ACC112 (cell line): Measurements from ENCODE around the gene CHST1.

Experiments
- H2AFZ ChIP-seq: fragments of 200-600 bp; sonication (generic); one replicate; pipeline ENCODE4 v1.6.0; 2017; ENCODE audit warnings: antibody characterized with exemption, low read length; ENCODE audit not compliant: unreplicated experiment
- H3K27ac ChIP-seq: fragments of 200-600 bp; sonication (generic); 2 replicates; pipeline ENCODE4 v1.5.1; 2014; ENCODE audit warnings: low read depth, mild to moderate bottlenecking, antibody characterized with exemption, low read length, moderate library complexity
- H3K27me3 ChIP-seq: fragments of 200-600 bp; sonication (generic); 2 replicates; pipeline ENCODE4 v1.6.1; 2014; ENCODE audit warnings: mild to moderate bottlenecking, antibody characterized with exemption, low read length, moderate library complexity, mixed read lengths; ENCODE audit not compliant: insufficient read depth
- H3K36me3 ChIP-seq: fragments of 200-600 bp; sonication (generic); 2 replicates; pipeline ENCODE4 v1.6.1; 2016; ENCODE audit warnings: mild to moderate bottlenecking, antibody characterized with exemption, low read length, moderate library complexity, mixed read lengths; ENCODE audit not compliant: insufficient read depth
- H3K4me1 ChIP-seq: fragments of 200-600 bp; sonication (generic); one replicate; pipeline ENCODE4 v1.6.1; 2016; ENCODE audit warnings: low read length, mixed read lengths; ENCODE audit not compliant: insufficient read depth, unreplicated experiment, control insufficient read depth
- H3K4me3 ChIP-seq: fragments of 200-600 bp; sonication (generic); 2 replicates; pipeline ENCODE4 v1.5.1; 2014; ENCODE audit warnings: mild to moderate bottlenecking, low read depth, low read length
- H3K79me2 ChIP-seq: fragments of 200-600 bp; sonication (generic); one replicate; pipeline ENCODE4 v1.6.0; 2016; ENCODE audit warnings: low read length; ENCODE audit not compliant: control insufficient read depth, unreplicated experiment, insufficient read depth

CHST1 gene

DNA sequence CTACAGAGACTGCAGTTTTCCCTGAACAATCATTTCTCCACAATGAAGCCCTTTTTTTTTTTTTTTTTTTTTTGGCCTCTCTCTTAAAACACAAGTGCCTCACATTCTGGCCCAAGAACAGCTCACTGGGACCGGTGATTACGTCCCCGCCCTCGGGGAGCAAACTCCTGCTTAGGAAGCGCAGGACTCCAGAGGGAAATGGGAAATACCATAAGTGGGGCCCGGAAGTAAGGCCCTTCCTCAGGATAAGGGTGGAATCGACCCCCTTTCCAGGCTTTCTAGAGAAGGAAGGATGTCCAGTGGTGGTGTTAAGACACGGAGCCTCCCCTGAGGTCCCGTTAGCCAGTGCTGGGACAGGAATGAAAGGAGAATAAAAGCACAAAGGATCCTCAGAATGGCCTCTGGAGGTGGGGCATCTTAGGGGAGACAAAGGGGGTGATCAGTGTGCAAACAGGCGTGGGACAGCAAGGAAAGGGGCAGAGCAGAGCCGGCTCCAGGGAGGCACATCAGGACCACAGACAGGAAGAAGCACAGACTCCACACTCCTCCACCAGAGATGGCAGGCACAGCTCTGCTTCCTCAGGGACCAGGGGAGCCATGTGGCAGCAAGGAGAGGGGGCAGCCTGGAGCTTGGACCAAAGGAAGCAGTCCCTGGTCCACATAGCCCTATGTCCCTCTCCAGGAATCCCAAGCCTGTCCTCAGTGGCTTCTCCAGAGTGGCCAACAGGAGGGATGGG, 61.3 kb downstream of the CHST1 start:
- Histone ChIP-seq H3K36me3 (no peaks in the 10 kb centered on the region), H3K4me1 (no peaks in the 10 kb centered on the region), H3K27ac (no peak overlapping the region), H2AFZ (no peak overlapping the region), H3K27me3 (peaks cover 80% of the 10 kb centered on the region), H3K79me2 (no peaks in the 10 kb centered on the region), H3K4me3 (no peak overlapping the region)

DNA sequence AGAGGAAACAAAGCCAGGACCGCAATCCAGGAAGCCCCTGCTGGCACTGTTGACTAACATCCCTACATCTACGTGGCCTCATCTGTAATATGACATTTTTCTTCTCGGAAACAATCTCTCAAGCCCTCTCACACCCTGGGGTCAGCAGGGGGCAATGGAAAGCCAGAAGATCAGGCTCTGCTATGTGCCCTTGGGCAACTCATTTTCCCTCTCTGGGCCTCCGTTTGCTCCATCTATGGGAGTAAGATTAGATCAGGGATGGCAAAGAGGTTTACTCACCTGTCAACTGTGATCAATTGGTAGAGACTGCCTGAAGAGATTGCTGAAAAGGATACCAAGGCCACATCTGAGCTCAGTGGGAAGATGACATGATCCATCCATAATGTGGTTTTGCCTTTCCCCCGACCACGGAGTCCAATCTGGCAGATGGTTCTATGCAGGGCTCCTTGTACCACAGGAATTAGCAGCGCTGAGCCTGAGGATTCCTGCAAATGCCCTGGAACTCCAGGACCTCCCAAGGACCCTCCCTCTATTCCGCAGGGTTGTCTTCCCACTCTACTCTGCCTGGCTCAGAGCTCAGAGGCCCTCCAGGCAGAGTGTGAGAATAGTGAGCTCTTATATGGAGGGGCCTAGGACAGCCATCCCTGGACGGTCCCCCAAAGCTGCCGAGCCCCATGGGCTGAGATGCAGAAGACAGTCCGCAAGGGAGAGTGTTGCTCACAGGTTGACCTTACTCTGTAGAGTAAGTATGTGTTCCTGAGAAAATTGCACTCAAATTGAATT, 66.1 kb downstream of the CHST1 start:
- no peak overlapping the region for H2AFZ ChIP-seq
- H3K4me1 ChIP-seq, result no peaks in the 10 kb centered on the region
- H3K27ac ChIP-seq, result no peak overlapping the region
- peaks cover 83% of the 10 kb centered on the region for H3K27me3 ChIP-seq
- no peak overlapping the region for H3K4me3 ChIP-seq
- H3K36me3 ChIP-seq, result no peaks in the 10 kb centered on the region
- H3K79me2 ChIP-seq, result no peaks in the 10 kb centered on the region
